Gastrocnemius medialis (tissue), 4 donors: ENCODE data around the gene TPSAB1. TPM values are rescaled to one million over a fixed set of nuclear protein-coding genes. Genes with fewer than 3 reads are reported as not detected.

Source experiments
- ATAC-seq, 2 donors: fragments of 150-250 bp; one replicate each; pipeline ENCODE4 v1.9.1; 2016
- DNase-seq, 2 donors: peaks; one replicate each; pipeline ENCODE4 v3.0.0-alpha.2; 2019
- H3K27ac ChIP-seq, 4 donors: fragments of 200-600 bp; sonication (generic); 1 replicate in 1 of 4; 2 replicates in 3 of 4; pipeline ENCODE4 v1.5.1; 2016 to 2018; ENCODE audit warnings: mild to moderate bottlenecking in 2 of 4, moderate library complexity in 1 of 4
- H3K27me3 ChIP-seq, 3 donors: fragments of 200-600 bp; sonication (generic) in 2 of 3; 1 replicate in 1 of 3; 2 replicates in 2 of 3; pipeline versions ENCODE4 v1.5.1 to v1.6.0; 2016 to 2019; ENCODE audit warnings: mild to moderate bottlenecking in 1 of 3, moderate library complexity in 1 of 3
- H3K36me3 ChIP-seq, 2 donors: fragments of 200-600 bp; sonication (generic) in 1 of 2; one replicate each; pipeline ENCODE4 v1.5.1; 2017 to 2018
- H3K4me1 ChIP-seq, 2 donors: fragments of 200-600 bp; sonication (generic) in 1 of 2; one replicate each; pipeline ENCODE4 v1.5.1; 2016 to 2017; ENCODE audit warnings: mild to moderate bottlenecking in 2 of 2
- H3K4me3 ChIP-seq, 4 donors: fragments of 200-600 bp; sonication (generic) in 3 of 4; 1 replicate in 1 of 4; 2 replicates in 3 of 4; pipeline ENCODE4 v1.5.1; 2016 to 2019; ENCODE audit warnings: mild to moderate bottlenecking in 2 of 4
- H3K9me3 ChIP-seq, 3 donors: fragments of 200-600 bp; sonication (generic) in 2 of 3; 1 replicate in 1 of 3; 2 replicates in 2 of 3; pipeline ENCODE4 v1.5.1; 2016 to 2019
- POLR2A ChIP-seq, 2 donors: fragments of 450-650 bp; IDR thresholded peaks; one replicate each; pipeline ENCODE4 v1.6.1; 2017; ENCODE audit warnings: antibody characterized with exemption in 2 of 2, mild to moderate bottlenecking in 2 of 2, moderate library complexity in 2 of 2
- in situ Hi-C, 4 donors: fragments of 200-750 bp; cut with MboI; loops; one replicate each; pipeline versions ENCODE4 v1.15.0 to v1.8.0; 2017; ENCODE audit warnings: low sequenced_read_pairs in 4 of 4
- intact Hi-C: fragments of 100-400 bp; cut with DNase I; formaldehyde crosslinking; loops from one replicate; pipeline ENCODE4 v1.15.1; 2023; ENCODE audit warnings: low total_unique reads
- total RNA-seq, 4 donors: library from RNA; depleted of rRNA; stranded (reverse); fragments of >200 nt; gene quantifications; one replicate each; pipeline versions ENCODE4 v1.1.0 to v1.2.3, GENCODE V29; 2016
- TF ChIP-seq, protein P1 (sequence below), 5 experiments: fragments of 450-650 bp in 3 of 5; fragments of 200-600 bp in 2 of 5; sonication (generic) in 2 of 5; IDR thresholded peaks in 4 of 5; conservative IDR thresholded peaks in 1 of 5; 1 replicate in 4 of 5; 2 replicates in 1 of 5; pipeline ENCODE4 v1.5.1; 2016 to 2019; ENCODE audit warnings: antibody characterized with exemption in 5 of 5, mild to moderate bottlenecking in 3 of 5, moderate library complexity in 3 of 5

The TPSAB1 gene
- total RNA-seq, 4 donors from 2014 or later: 3.3 to 14.9 (median 7.8) TPM

DNA sequence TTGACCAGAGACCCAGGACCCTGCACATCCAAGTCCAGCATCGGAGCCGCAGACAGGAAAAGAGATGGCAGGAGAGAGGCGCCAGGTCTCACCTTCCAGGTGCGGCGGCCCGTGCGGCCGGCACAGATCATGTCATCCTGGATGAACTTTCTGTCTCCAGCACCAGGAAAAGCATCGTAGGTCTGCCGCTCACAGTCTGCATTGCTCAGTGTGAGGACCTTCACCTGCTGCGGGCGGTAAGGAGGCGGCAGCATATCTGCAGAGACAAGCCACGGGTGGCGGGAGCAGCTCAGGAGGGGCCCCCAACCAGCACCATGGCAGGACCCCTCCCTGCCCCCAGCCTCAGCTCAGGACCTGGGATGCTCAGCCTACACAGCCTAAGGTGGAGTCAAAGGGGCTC, 33.3 kb downstream of the TPSAB1 start:
- TF ChIP-seq, protein P1, sequence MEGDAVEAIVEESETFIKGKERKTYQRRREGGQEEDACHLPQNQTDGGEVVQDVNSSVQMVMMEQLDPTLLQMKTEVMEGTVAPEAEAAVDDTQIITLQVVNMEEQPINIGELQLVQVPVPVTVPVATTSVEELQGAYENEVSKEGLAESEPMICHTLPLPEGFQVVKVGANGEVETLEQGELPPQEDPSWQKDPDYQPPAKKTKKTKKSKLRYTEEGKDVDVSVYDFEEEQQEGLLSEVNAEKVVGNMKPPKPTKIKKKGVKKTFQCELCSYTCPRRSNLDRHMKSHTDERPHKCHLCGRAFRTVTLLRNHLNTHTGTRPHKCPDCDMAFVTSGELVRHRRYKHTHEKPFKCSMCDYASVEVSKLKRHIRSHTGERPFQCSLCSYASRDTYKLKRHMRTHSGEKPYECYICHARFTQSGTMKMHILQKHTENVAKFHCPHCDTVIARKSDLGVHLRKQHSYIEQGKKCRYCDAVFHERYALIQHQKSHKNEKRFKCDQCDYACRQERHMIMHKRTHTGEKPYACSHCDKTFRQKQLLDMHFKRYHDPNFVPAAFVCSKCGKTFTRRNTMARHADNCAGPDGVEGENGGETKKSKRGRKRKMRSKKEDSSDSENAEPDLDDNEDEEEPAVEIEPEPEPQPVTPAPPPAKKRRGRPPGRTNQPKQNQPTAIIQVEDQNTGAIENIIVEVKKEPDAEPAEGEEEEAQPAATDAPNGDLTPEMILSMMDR (IDR thresholded peaks at IDR 0.05 in 4 of 5, conservative IDR thresholded peaks at IDR 0.05 in 1 of 5): no peak
- TF ChIP-seq POLR2A (IDR thresholded peaks at IDR 0.05): no peak
- no peaks in the 10 kb centered on the region for H3K9me3 ChIP-seq
- no peak overlapping the region for H3K27ac ChIP-seq
- in situ Hi-C loops: no loop called here
- intact Hi-C loops: no loop called here
- DNase-seq (no peak), ATAC-seq (no peak)
- H3K4me3 ChIP-seq: no peak overlapping the region
- peaks cover 8 to 15% (median 13%) of the 10 kb centered on the region in 3 donors for H3K27me3 ChIP-seq
- H3K4me1 ChIP-seq: no peaks in the 10 kb centered on the region
- H3K36me3 ChIP-seq: no peaks in the 10 kb centered on the region

DNA sequence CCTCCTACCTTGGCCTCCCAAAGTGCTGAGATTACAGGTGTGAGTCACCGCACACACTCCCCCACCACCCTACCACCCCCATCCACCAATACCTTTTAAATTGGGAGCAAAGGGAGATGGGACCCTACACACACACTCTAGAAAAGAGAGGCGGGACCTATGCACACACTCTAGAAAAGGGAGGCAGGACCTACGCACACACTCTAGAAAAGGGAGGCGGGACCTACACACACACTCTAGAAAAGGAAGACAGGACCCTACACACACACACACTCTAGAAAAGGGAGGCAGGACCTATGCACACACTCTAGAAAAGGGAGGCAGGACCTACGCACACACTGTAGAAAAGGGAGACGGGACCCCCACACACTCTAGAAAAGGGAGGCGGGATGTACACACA, 34.3 kb downstream of the TPSAB1 start:
- H3K36me3 ChIP-seq: no peaks in the 10 kb centered on the region
- DNase-seq: no peak
- H3K4me1 ChIP-seq: no peaks in the 10 kb centered on the region
- ATAC-seq: no peak
- no peak overlapping the region for H3K27ac ChIP-seq
- intact Hi-C loops: no loop called here
- peaks cover 12 to 15% (median 13%) of the 10 kb centered on the region in 3 donors for H3K27me3 ChIP-seq
- H3K4me3 ChIP-seq: no peak overlapping the region
- no peaks in the 10 kb centered on the region for H3K9me3 ChIP-seq
- no peak for TF ChIP-seq POLR2A (IDR thresholded peaks at IDR 0.05)
- TF ChIP-seq, protein P1 (IDR thresholded peaks at IDR 0.05 in 4 of 5, conservative IDR thresholded peaks at IDR 0.05 in 1 of 5): no peak
- in situ Hi-C loops: no loop called here

DNA sequence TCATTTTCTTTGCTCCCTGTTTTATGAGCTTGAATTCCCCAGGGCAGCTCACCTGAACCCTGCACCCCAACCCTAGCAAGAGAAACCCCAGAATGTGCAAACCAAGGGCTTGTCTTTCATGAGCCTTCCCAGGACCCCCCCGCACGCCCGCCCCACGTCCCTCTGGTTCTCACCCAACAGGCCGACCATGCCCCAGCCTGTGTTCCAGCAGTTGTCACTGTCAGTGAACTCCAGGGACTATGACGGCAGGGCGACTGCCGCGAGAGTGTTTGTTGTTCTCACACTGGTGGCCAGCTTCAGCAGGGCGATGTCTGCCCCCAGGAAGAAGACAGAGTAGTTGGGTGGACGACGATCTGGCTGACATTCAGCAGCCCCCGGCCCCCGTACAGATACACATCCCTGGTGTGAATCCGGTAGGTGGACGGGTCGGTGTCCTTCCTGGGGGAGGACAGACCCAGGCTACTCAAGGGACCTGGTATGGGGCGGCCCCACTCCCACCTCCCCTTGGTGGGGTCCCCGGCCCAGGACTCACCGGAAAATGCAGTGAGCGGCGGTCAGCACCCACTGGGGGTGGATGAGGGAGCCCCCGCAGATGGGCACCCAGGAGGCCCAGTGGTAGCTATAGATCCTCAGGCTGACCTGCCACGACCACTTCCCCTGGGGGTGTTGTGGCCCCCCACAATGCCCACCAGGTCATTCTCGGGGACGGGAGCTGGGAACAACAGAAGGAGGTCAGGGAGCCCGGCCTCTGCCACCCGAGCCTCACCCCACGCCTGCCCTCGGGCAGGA, 35.5 kb downstream of the TPSAB1 start:
- in situ Hi-C loops (no loop called here), intact Hi-C loops (no loop called here)
- TF ChIP-seq POLR2A (IDR thresholded peaks at IDR 0.05): no peak
- TF ChIP-seq, protein P1 (IDR thresholded peaks at IDR 0.05 in 4 of 5, conservative IDR thresholded peaks at IDR 0.05 in 1 of 5): no peak
- H3K36me3 ChIP-seq: no peaks in the 10 kb centered on the region
- no peak for DNase-seq
- H3K9me3 ChIP-seq: no peaks in the 10 kb centered on the region
- ATAC-seq: no peak
- no peak overlapping the region for H3K27ac ChIP-seq
- no peaks in the 10 kb centered on the region for H3K4me1 ChIP-seq
- H3K27me3 ChIP-seq: peaks cover 13 to 15% (median 15%) of the 10 kb centered on the region in 3 donors
- no peak overlapping the region for H3K4me3 ChIP-seq

DNA sequence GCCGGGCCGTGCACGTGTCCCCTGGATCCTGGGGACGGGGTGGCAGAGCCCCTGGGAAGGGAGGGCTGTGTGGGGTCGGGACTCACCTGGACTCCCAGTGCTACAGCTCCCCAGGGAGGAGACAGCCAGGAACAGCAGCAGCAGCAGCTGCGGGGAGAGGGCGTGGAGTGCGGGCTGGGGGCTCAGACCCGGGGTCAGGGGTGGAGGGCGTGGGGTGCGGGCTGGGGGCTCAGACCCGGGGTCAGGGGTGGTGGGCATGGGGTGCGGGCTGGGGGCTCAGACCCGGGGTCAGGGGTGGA, 36.0 kb downstream of the TPSAB1 start:
- ATAC-seq (no peak), DNase-seq (no peak)
- intact Hi-C loops (no loop called here), in situ Hi-C loops (no loop called here)
- no peak for TF ChIP-seq POLR2A (IDR thresholded peaks at IDR 0.05)
- TF ChIP-seq, protein P1 (IDR thresholded peaks at IDR 0.05 in 4 of 5, conservative IDR thresholded peaks at IDR 0.05 in 1 of 5): no peak
- Histone ChIP-seq H3K27ac (no peak overlapping the region), H3K4me1 (no peaks in the 10 kb centered on the region), H3K36me3 (no peaks in the 10 kb centered on the region), H3K4me3 (no peak overlapping the region), H3K27me3 (peaks cover 15 to 18% (median 18%) of the 10 kb centered on the region in 3 donors), H3K9me3 (no peaks in the 10 kb centered on the region)
